ENCODE results near the gene FOLH1.
"Not testable (repeated sequence)": the region's sequence is repeated elsewhere in the genome, so short reads cannot be mapped to it uniquely, and the experiment has no call there.

FOLH1 gene

DNA sequence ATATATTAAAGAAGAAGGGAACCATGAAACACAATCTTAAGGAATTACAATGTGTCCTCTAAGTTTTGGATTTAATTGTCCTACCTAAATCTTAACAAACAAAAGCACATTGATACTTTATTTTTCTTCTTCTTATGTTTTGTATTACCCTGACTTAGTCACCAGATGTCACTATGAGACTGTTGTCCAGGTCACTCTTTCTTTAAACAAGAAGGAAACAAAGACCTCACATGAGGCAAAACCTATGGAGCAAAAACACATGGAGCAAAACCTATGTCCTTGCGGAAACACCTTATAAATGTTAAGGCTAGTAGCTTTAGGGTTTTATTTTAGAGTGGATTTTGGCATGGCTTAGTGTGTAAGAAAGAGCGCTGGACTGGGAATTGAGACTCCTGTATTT is 20.7 kb upstream of the FOLH1 start:
- not testable (repeated sequence) for H3K4me2 ChIP-seq (ENCODE audit: low read length); H3K9ac ChIP-seq; H3K27me3 ChIP-seq (ENCODE audit: control insufficient read depth, insufficient read depth, low read length); H3K9me3 ChIP-seq (ENCODE audit: control insufficient read depth, low read length); H3K27ac ChIP-seq; H3K4me3 ChIP-seq (ENCODE audit: low read depth, low read length); H3K36me3 ChIP-seq (ENCODE audit: control insufficient read depth, insufficient read depth, low read length); H3K79me2 ChIP-seq; H2AFZ ChIP-seq; H3K4me1 ChIP-seq
- TF ChIP-seq, protein P1, sequence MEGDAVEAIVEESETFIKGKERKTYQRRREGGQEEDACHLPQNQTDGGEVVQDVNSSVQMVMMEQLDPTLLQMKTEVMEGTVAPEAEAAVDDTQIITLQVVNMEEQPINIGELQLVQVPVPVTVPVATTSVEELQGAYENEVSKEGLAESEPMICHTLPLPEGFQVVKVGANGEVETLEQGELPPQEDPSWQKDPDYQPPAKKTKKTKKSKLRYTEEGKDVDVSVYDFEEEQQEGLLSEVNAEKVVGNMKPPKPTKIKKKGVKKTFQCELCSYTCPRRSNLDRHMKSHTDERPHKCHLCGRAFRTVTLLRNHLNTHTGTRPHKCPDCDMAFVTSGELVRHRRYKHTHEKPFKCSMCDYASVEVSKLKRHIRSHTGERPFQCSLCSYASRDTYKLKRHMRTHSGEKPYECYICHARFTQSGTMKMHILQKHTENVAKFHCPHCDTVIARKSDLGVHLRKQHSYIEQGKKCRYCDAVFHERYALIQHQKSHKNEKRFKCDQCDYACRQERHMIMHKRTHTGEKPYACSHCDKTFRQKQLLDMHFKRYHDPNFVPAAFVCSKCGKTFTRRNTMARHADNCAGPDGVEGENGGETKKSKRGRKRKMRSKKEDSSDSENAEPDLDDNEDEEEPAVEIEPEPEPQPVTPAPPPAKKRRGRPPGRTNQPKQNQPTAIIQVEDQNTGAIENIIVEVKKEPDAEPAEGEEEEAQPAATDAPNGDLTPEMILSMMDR (IDR thresholded peaks at IDR 0.05) = peak; percentile 22

DNA sequence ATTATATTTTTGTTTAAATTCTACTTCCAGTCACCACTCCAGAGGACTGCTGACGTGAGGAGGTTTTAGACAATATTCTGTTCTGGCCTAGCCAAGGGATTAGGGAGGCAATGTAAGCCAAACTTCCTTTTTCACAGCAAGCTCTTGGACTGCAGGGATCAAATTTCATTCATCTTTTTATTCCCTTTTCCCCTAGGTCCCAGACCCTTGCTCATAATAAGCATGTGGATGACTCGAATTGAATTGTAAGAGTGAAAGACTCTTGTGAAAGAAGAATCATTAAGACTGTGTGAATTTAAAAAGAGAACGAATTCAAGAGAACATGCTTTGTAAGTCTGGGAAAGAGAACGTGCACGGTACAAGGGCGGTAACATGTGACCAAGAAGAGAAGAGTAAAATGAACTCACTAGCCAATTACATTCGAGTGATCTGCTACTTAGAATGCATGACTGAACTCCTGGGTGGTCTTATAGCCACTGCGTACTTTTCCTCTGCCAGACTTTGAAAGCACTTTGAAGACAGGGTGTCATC is 16.9 kb upstream of the FOLH1 start:
- not testable (repeated sequence) for H3K9me3 ChIP-seq (ENCODE audit: control insufficient read depth, low read length); H3K9ac ChIP-seq; H2AFZ ChIP-seq; H3K4me3 ChIP-seq (ENCODE audit: low read depth, low read length); H3K4me2 ChIP-seq (ENCODE audit: low read length); H3K27ac ChIP-seq; H3K79me2 ChIP-seq; H3K27me3 ChIP-seq (ENCODE audit: control insufficient read depth, insufficient read depth, low read length); H3K36me3 ChIP-seq (ENCODE audit: control insufficient read depth, insufficient read depth, low read length); H3K4me1 ChIP-seq

DNA sequence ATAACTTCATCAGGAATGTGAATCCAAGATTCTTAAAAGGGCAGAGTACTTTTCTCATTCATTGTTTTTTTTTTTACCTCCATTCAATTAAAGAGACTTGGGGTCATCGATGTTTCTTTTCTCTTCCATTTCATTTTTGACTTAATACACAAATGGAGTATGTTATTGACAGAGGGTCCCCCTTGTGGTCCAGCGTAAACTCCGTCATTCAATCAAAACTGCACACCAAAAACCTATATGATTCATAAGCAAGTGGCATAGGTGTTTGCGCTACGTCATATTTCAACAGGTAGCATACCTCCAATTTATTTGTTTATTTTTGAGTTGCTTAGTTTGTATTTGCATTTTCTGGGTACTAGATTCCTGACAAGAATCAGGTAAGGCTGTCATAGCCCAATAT is 12.7 kb upstream of the FOLH1 start:
- Histone ChIP-seq H3K36me3 (ENCODE audit: control insufficient read depth, insufficient read depth, low read length) (no peaks in the 10 kb centered on the region), H3K9me3 (ENCODE audit: control insufficient read depth, low read length) (no peaks in the 10 kb centered on the region), H3K4me3 (ENCODE audit: low read depth, low read length) (no peak overlapping the region), H3K9ac (no peak overlapping the region), H3K27ac (no peak overlapping the region), H2AFZ (no peak overlapping the region), H3K27me3 (ENCODE audit: control insufficient read depth, insufficient read depth, low read length) (no peaks in the 10 kb centered on the region), H3K4me2 (ENCODE audit: low read length) (no peak overlapping the region), H3K4me1 (no peaks in the 10 kb centered on the region), H3K79me2 (no peaks in the 10 kb centered on the region)
- TF ChIP-seq, protein P1 (IDR thresholded peaks at IDR 0.05) = no peak

DNA sequence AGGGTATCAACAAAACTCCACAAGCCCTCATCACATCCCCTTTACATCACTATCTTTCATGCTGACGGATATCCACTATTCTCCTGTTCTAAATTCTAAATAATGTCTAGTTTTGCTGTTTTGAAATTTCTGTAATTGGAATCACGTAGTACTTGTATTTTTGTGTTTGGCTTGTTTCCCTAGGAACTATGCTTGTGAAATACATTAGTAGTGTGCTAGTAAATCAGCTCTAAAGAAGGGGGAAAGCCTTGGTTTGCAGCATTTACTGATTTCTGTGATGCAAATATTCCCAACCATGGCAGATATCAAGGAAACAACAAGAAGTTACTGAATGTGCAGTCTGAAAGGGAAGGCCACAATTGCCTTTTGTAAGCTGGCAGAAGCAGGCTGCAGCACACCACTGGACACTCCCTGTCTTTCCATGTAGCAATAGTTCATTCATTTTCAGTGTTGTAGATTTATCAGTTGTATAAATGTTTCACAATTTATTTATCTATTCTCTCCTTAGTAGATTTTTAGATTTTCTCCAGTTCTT is 4.7 kb upstream of the FOLH1 start:
- Histone ChIP-seq H3K4me3 (ENCODE audit: low read depth, low read length) (no peak overlapping the region), H3K27me3 (ENCODE audit: control insufficient read depth, insufficient read depth, low read length) (no peaks in the 10 kb centered on the region), H3K4me2 (ENCODE audit: low read length) (no peak overlapping the region), H3K9ac (no peak overlapping the region), H2AFZ (no peak overlapping the region), H3K36me3 (ENCODE audit: control insufficient read depth, insufficient read depth, low read length) (no peaks in the 10 kb centered on the region), H3K79me2 (no peaks in the 10 kb centered on the region), H3K27ac (no peak overlapping the region), H3K4me1 (no peaks in the 10 kb centered on the region), H3K9me3 (ENCODE audit: control insufficient read depth, low read length) (no peaks in the 10 kb centered on the region)
- TF ChIP-seq, protein P1 (IDR thresholded peaks at IDR 0.05) = no peak

DNA sequence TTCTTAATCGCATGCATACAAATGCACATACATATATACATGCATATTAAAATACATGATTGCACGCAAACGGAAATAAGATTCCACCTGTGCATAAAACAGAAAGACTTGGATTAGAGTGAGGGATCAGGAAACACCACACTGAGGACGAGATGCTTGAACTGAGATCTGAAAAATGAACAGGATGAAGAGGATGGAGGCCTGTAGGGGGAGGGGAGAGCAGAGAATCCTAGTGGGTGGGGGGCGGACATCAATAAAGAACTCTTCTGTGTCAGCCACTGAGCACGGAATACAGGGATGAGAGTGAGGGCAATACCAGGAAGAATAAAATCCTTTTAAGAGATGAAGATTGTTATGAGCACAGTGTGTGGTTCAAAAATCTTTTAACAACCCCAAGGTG is 1.4 kb downstream of the FOLH1 start:
- not testable (repeated sequence) for H3K4me1 ChIP-seq; H3K9ac ChIP-seq; H3K27ac ChIP-seq; H3K9me3 ChIP-seq (ENCODE audit: control insufficient read depth, low read length); H3K4me2 ChIP-seq (ENCODE audit: low read length); H3K27me3 ChIP-seq (ENCODE audit: control insufficient read depth, insufficient read depth, low read length); H2AFZ ChIP-seq; H3K79me2 ChIP-seq; H3K36me3 ChIP-seq (ENCODE audit: control insufficient read depth, insufficient read depth, low read length); H3K4me3 ChIP-seq (ENCODE audit: low read depth, low read length)
